Dermis microvascular lymphatic vessel endothelial cell (primary cell): ENCODE results near the gene MSI2. TPM values are rescaled to one million over a fixed set of nuclear protein-coding genes. Genes with fewer than 3 reads are reported as not detected.

ENCODE experiments used
- DNase-seq, 2 donors: peaks; one replicate each; pipeline versions ENCODE4 v3.0.0 to v3.0.0-alpha.2; 2010; ENCODE audit warnings: low read depth in 2 of 2
- total RNA-seq: library from RNA; depleted of rRNA; stranded (reverse); fragments of >200 nt; gene quantifications from 2 replicates; pipeline ENCODE4 v1.2.1, GENCODE V29; 2014

MSI2 gene
- total RNA-seq, 1 donor from 2014 or later: 7.4 TPM

DNA sequence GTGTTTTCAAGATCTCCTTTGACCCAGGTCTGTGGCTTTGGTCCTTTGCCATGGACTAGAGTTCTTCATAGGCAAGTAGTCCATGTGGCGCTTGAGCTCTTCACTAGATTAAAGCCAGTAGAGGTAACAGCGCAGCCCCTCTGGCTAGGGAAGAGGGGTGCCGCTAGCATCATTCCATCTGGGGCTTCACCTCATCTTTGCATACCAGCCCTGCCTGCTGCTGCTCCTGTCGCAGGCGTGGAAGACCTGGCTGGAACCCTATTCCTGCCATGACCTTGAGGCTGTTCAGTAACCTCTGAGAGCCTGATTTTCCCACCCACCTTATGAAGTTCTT, 198.4 kb downstream of the MSI2 start:
- no peak for DNase-seq

- DNase-seq: no peak
These were observed 199.0 kb downstream of the MSI2 start for GRCh38 chr17:57455063-57455914.

GRCh38 chr17:57456622-57457021, 200.3 kb downstream of the MSI2 start:
- DNase-seq: no peak

GRCh38 chr17:57457188-57457587, 200.9 kb downstream of the MSI2 start:
- DNase-seq: no peak

GRCh38 chr17:57458718-57459285, 202.5 kb downstream of the MSI2 start:
- DNase-seq: no peak

GRCh38 chr17:57459286-57459915, 203.1 kb downstream of the MSI2 start:
- peak in 1 of 2 donors; percentile 29 for DNase-seq

DNA sequence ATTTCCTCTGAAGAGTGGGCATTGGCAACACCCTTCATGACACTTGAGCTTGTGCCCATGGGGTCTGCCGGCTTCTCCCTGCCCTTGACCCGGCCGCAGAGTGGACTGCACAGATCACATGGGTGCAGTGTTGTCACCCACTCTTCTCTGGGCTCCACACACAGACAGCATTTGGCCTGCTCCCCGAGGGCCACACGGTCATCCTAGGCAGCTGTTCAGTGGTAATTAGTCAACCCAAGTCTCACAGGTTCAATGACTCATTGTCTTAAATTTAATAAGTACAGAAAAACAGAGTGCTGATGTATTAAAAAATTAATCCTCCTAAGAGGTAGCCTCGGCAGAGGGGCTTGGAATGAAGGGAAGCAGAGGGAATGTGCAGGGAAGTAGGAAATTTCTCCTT, 204.8 kb downstream of the MSI2 start:
- DNase-seq: no peak

DNA sequence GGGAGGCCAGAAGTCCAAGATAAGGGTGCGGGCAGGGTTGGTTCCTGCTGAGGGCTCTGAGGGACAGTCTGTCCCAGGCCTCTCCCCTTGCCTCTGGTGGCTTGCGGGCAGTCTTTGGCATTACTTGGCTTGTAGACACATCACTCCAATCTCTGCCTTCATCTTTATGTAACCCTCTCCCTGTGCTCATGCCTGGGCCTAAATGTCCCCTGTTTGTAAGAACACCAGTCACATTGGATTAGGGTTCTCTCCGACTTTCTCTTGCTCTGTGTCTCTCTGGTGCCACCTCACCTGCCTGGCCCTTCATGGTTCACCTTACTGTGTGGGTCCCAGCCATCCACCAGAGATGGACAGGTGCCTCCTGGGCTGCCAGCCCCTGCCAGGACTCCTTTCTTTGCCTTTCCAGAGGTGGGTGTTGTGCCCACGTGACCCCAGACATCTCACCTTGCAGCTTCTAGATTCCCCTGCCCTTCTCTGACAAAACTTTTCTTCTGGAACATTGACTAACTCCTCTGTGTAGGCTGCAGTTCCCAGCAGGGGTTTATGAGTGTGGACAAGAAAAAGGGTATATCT, 205.8 kb downstream of the MSI2 start:
- DNase-seq: no peak

- DNase-seq: no peak
These were observed 207.0 kb downstream of the MSI2 start for GRCh38 chr17:57463103-57463885.

DNA sequence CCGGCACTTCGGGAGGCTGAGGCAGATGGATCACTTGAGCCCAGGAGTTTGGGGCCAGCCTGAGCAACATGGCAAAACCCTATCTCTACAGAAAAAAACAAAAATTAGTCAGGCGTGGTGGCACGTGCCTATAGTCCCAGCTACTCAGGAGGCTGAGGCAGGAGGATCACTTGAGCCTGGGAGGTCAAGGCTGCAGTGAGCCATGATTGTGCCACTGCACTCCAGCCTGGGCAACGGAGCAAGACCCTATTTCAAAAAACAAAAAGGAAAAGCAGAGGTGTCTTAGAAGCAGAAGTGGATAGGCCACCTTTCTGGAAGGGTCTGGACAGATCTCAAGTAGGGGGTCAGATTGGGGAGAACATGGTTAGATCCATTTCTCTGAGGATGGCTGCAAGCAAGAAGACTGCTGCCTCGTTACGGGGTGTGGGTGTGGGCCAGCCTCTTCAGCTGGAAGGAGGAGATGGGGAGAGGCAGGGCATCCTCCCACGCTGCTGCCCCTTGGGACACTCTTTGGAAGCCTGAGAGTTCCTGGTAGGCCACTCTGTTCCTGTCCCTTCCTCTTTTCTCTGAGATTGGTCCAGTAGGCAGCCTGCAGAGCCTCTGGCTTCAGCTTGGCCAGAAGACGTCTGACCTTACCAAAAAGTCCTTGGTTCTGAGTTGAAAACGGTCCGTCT, 208.0 kb downstream of the MSI2 start:
- DNase-seq: no peak

DNA sequence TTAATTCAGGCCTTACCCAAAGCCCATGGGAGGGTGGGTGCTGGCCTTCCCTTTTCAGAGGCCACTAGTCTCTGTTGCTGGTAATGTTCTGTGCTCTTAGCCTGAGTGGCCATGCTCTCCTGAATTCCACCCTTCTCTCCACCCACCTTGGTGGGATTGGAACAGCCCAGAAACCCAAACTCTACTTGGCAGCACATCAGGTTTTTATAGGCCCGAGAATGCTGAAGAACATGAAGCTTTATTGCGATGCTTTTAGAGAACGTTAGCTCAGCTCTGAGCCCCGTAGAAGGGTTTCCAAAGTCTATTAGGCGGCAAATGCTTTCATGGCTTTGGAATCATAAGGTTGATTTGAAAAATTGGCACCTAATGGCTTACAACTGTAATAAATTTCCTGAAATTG, 209.3 kb downstream of the MSI2 start:
- DNase-seq: no peak

GRCh38 chr17:57466017-57466471, 209.7 kb downstream of the MSI2 start:
- no peak for DNase-seq

- no peak for DNase-seq
These were observed 210.2 kb downstream of the MSI2 start for GRCh38 chr17:57466521-57466920.

DNA sequence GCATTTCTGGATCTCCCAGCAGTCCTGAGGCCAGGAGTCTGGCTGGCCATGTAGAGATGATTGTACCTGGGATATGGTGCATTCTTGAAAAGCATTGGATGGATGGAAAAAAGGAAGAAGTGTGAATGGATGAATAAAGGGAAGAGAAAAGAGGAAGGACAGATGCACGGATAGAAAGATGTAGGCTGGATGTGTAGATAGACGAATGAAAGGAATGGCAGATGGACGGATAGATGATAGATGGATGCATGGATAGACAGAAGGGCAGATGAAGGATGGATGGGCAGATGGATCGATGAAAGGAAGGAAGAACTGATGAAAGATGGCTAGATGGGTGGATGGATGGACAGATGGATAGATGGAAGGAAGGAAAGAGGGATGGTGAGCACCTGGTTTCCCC, 210.9 kb downstream of the MSI2 start:
- DNase-seq: no peak

GRCh38 chr17:57467801-57468200, 211.5 kb downstream of the MSI2 start:
- DNase-seq: no peak

- DNase-seq: no peak
These were observed 212.8 kb downstream of the MSI2 start for GRCh38 chr17:57468932-57469775.

GRCh38 chr17:57470906-57471305, 214.6 kb downstream of the MSI2 start:
- DNase-seq: no peak

GRCh38 chr17:57471868-57472368, 215.6 kb downstream of the MSI2 start:
- DNase-seq: no peak

DNA sequence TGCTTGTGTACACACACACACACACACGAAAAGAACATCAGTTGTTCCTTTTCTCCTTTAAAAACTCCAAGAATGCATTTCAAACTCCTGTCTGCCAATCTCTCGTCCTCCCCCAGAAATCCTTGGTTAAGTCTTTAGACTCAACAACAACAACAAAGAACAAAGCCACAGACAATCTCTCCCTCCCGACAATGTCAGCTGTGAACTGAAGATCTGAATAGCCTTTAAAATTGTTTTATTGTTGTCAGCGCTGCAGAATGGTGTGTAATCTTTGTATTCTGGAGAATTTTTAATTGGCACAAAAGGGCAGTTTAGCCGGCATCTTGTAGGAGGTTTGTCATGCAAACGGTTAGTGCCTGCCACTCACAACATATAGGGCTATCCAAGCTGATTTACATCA, 219.5 kb downstream of the MSI2 start:
- no peak for DNase-seq
